Urothelium cell line (cell line): ENCODE results near the gene PIAS4.

Source experiments
- DNase-seq: peaks from one replicate; pipeline ENCODE4 v3.0.0; 2011; ENCODE audit warnings: low spot score, mixed read lengths
- FAIRE-seq: peaks from 2 replicates; lab custom pipeline; 2011; peaks lifted over from hg19 to GRCh38; lab: Jason Lieb, UNC

Gene PIAS4

GRCh38 chr19:3976495-3977241 is 30.9 kb upstream of the PIAS4 start:
- FAIRE-seq: no peak
- DNase-seq: no peak

GRCh38 chr19:3977242-3978143 is 30.0 kb upstream of the PIAS4 start:
- DNase-seq: no peak

GRCh38 chr19:3978145-3978544 is 29.4 kb upstream of the PIAS4 start:
- DNase-seq (no peak), FAIRE-seq (no peak)

More at GRCh38 chr19:3977242-3978143, 30.0 kb upstream of the PIAS4 start:
- no peak for FAIRE-seq

DNA sequence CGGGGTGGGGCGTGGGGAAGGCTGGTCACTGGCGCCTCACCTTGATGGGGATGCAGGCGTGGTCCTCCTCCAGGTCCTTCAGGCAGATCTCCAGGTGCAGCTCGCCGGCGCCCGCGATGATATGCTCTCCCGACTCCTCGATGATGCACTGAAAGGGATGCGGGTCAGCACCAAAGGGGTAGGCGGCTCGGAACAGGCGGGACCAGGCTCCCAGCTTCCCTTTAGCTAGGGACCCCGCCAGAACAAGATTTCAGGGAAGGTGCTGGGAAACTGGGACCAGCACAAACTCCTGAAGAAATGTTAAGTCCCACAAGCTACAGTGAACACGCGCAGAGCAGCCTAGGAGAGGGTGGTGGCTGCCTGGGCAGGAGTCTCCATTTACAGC is 28.3 kb upstream of the PIAS4 start:
- DNase-seq (no peak), FAIRE-seq (no peak)

DNA sequence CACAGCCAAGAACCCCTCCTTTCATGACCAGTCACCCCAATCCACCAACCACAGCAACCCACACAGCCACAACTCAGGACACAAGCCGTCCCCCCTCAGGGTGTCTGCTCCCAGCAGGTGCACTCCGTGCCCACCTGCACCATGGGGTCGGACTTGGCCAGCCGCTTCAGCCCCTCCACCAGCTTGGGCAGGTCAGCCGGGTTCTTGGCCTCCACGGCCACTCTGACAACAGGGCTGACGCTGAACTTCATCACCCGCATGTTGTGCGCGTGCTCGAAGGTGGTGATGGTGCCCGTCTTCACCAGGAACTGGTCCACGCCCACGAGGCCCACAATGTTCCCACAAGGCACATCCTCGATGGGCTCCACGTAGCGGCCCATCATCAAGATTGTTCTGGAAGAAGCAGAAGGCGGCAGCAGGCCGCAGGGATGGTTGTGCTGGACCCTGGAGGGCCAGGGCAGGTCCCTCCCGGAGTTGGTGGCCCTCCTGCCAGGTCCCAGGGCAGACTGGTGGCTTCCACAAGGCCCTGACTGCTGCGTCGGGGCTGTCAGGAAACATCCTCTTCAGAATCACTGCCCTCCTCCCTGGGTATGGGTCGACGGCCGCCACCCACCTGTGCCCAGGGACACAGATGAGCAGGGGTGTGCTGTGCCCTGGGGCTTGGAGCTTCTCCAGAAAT is 27.7 kb upstream of the PIAS4 start:
- FAIRE-seq (no peak), DNase-seq (no peak)

- FAIRE-seq (no peak), DNase-seq (no peak)
Observed at GRCh38 chr19:3980353-3981251, 26.9 kb upstream of the PIAS4 start.

- DNase-seq (no peak), FAIRE-seq (no peak)
Observed at GRCh38 chr19:3981373-3981735, 26.2 kb upstream of the PIAS4 start.

GRCh38 chr19:3981736-3982681 is 25.5 kb upstream of the PIAS4 start:
- DNase-seq (no peak), FAIRE-seq (no peak)

DNA sequence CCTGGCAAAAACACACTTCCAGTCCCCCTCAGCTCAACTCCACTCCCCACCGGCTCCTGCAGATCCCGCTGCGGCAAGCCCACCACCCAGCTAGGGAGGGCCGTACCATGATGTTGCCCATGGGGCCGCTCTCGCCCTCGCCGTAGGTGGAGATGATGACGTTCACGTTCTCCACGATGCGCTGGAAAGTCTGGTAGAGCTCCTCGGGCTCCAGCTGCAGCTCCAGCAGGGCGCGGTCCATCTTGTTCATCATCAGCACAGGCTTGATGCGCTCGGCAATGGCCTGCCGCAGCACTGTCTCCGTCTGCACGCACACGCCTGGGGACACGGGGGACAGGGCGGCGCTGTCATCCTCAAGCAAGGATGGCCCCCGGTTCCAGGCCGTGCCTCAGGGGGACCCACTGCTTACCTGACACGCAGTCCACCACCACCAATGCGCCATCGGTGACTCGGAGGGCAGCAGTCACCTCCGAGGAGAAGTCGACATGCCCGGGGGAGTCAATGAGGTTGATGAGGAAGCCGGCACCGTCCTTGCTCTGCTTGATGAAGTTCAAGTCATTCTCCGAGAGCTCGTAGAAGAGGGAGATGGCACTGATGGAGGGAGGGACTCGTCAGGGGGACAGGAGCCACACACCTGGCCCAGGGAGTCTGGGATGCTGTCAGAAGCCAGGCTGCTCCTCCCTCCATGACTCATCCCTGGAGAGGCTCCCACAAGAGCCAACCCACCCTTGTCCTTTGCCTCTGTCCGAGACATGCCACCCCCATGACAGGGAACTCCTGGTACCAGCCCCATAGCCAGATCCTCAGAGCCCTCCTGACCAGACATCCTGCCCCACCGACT is 24.6 kb upstream of the PIAS4 start:
- FAIRE-seq (no peak), DNase-seq (peak; percentile 40)

DNA sequence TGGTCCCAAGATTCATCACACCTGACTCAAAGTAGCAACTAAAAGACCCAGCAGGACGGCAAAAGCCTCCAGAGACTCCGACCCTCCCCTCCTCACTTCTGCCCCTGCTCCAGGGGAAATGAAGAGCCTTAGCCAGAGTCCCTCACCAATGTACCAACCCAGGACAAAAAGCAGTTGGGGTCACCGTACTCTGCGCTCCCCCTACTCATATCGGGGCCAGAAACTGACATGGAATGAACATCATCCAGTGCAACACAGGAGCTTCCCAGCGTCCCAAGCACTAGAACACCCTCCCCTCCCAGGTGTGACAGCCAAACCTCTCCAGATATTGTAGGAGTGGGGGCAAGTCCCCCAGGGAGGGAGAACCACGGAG is 24.0 kb upstream of the PIAS4 start:
- DNase-seq (no peak), FAIRE-seq (no peak)

DNA sequence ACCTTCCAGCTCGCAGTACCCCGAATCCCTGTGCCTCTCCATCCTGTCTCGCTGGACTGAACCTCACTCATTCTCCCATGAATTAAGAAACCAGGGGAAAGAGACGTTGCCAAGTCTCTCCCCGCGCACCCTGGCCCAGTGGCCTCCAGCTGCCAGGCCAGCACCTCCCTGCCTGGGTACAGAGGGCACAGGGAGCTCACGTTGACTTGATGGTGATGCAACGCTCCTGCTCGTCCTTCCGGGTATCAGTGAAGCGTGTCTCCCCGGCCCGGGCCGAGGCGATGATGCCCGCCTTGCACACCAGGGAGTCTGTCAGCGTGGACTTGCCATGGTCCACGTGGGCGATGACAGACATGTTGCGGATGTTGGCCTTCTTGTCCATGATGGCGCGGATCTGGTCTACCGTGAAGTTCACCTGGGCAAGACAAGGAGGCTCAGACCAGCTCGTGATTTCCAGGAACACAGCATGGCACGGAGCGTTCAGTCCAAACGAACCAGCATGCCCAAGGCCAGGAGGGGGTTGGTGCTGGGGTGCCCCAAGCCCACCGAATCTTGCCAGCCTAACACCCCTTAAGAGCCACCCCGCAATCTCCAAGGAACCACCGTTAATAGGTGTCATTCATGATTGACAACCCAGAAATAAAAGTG is 23.5 kb upstream of the PIAS4 start:
- FAIRE-seq: no peak
- no peak for DNase-seq

- FAIRE-seq (no peak), DNase-seq (no peak)
Observed at GRCh38 chr19:3984584-3984907, 23.0 kb upstream of the PIAS4 start.

GRCh38 chr19:3984908-3985642 is 22.5 kb upstream of the PIAS4 start, which contains the start of gene EEF2:
TSS of gene EEF2 (minus strand) at chr19:3985463. CDS start at chr19:3985380, 83 bp downstream.
- FAIRE-seq: no peak
- peak; percentile 88 for DNase-seq

- FAIRE-seq (no peak), DNase-seq (no peak)
Observed at GRCh38 chr19:3985643-3986259, 21.8 kb upstream of the PIAS4 start.

DNA sequence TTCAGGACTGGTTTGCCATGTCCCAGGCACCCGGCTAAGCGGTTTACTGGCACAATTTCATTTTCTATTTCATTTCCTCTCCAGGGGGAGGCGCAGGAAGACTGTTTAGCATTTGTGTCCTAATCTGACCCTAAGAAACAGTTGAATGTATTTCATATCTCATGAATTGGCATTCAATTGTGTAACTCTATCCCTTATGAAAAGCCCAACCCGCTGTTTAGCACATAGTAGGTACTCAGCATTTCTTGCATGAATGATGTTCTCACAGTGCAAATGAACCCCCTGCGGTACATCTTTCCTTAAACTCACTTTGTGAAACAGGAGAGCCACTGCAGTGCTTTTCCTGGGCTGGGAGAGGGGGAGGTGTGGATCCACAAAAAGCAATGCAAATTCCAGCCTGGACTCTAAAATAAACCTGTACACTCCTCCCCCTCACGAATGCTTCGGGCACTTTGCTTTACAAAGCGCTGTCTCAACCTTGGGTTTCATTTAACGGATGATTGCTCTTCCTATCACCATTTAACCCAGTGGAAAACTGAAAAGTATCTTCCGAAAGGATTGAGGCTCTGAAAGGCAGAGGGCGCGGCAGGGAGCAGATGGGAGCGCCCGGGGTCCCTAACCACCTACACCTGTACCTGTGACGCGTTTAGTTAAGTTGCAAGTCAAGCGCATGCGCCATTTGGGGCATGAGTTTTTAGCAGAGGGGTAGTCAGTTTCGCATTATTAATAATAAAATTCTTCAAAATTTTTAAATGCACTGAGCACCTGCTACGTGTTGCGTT is 21.1 kb upstream of the PIAS4 start:
- FAIRE-seq (no peak), DNase-seq (peak; percentile 37)
